PFSK-1 (cell line): ENCODE data around the gene PRSS56.

Experiments used
- FOXP2 ChIP-seq: optimal IDR thresholded peaks from 2 replicates; pipeline ENCODE3; 2011; ENCODE audit warnings: borderline replicate concordance, control low read depth, inconsistent platforms; ENCODE audit not compliant: insufficient read depth; ENCODE audit errors: extremely low read length, extremely low read depth
- POLR2AphosphoS5 ChIP-seq: IDR thresholded peaks from 2 replicates; pipeline ENCODE4 v1.6.1; 2012; ENCODE audit warnings: low read depth, mild to moderate bottlenecking, control low read depth, low read length, moderate library complexity
- SIN3A ChIP-seq: IDR thresholded peaks from 2 replicates; pipeline ENCODE4 v1.6.1; 2012; ENCODE audit warnings: mild to moderate bottlenecking, low read length, moderate library complexity, borderline replicate concordance; ENCODE audit not compliant: insufficient read depth
- TAF1 ChIP-seq: IDR thresholded peaks from 2 replicates; pipeline ENCODE4 v1.6.1; 2012; ENCODE audit warnings: low read length, control low read depth, borderline replicate concordance; ENCODE audit not compliant: insufficient read depth
- TF ChIP-seq, protein P1 (sequence below), 2 experiments: IDR thresholded peaks; 2 replicates each; pipeline versions ENCODE4 v1.6.1 to v1.8.0; 2011 to 2012; ENCODE audit warnings: low read depth in 2 of 2, low read length in 2 of 2, control low read depth in 1 of 2, inconsistent platforms in 1 of 2, mild to moderate bottlenecking in 1 of 2, moderate library complexity in 1 of 2; ENCODE audit not compliant: insufficient read depth in 1 of 2

PRSS56 gene

DNA sequence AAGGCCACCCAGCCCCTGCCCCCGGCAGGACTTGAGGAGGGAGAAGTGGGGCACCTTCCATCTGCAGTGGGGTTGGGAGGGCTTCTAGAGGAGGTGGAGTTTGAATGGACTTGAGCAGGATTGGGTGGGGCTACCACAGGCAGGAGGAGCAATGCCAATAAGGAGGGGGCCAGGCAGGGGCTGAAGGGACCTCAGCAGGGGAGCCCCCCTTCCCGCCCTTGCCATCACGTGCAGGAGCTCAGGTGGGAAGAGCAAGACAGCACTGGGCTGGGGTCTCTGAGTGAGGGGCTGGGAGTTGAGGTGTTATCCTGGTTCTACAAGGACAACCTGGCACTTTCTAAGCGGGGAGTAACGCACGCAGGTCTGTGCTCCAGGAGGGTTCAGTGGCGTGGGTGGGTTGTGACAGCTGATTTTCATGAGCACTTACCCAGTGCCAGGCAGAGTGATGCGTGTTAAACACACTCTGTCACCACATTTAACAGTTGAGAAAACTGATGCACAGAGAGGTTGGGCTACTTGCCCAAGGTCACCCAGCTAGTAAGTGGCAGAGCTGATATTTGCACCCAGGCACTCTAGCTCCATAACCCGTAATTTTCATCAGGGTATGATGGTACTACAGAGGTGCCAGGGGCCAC lies 10.6 kb downstream of the PRSS56 start:
- TF ChIP-seq SIN3A (no peak), POLR2AphosphoS5 (no peak), TAF1 (no peak), FOXP2 (no peak)
- TF ChIP-seq, protein P1, sequence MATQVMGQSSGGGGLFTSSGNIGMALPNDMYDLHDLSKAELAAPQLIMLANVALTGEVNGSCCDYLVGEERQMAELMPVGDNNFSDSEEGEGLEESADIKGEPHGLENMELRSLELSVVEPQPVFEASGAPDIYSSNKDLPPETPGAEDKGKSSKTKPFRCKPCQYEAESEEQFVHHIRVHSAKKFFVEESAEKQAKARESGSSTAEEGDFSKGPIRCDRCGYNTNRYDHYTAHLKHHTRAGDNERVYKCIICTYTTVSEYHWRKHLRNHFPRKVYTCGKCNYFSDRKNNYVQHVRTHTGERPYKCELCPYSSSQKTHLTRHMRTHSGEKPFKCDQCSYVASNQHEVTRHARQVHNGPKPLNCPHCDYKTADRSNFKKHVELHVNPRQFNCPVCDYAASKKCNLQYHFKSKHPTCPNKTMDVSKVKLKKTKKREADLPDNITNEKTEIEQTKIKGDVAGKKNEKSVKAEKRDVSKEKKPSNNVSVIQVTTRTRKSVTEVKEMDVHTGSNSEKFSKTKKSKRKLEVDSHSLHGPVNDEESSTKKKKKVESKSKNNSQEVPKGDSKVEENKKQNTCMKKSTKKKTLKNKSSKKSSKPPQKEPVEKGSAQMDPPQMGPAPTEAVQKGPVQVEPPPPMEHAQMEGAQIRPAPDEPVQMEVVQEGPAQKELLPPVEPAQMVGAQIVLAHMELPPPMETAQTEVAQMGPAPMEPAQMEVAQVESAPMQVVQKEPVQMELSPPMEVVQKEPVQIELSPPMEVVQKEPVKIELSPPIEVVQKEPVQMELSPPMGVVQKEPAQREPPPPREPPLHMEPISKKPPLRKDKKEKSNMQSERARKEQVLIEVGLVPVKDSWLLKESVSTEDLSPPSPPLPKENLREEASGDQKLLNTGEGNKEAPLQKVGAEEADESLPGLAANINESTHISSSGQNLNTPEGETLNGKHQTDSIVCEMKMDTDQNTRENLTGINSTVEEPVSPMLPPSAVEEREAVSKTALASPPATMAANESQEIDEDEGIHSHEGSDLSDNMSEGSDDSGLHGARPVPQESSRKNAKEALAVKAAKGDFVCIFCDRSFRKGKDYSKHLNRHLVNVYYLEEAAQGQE (IDR thresholded peaks at IDR 0.05; ENCODE audit: insufficient read depth in 1 of 2, low read depth in 2 of 2, low read length in 2 of 2) = no peak

DNA sequence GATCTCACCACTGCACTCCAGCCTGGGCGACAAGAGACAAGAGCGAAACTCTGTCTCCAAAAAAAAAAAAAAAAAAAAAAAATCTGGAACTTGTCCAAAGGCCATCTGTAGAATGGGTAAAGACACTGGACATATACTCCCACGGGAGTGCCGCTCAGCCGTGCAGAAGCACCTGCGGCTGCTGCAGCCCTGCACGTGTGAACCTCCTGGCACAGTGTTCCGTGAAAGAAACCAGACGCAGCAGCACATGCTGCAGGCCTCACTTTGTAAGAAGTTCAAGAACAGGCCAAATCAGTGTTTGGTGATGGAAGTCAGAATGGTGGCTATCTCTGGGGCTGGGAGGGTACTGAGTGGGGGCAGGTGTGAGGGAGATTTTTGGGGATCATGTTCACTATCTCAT lies 12.2 kb downstream of the PRSS56 start:
- TF ChIP-seq FOXP2 = no peak
- TF ChIP-seq SIN3A = no peak
- TF ChIP-seq, protein P1 (IDR thresholded peaks at IDR 0.05; ENCODE audit: insufficient read depth in 1 of 2, low read depth in 2 of 2, low read length in 2 of 2) = no peak
- TF ChIP-seq TAF1 = no peak
- no peak for TF ChIP-seq POLR2AphosphoS5

DNA sequence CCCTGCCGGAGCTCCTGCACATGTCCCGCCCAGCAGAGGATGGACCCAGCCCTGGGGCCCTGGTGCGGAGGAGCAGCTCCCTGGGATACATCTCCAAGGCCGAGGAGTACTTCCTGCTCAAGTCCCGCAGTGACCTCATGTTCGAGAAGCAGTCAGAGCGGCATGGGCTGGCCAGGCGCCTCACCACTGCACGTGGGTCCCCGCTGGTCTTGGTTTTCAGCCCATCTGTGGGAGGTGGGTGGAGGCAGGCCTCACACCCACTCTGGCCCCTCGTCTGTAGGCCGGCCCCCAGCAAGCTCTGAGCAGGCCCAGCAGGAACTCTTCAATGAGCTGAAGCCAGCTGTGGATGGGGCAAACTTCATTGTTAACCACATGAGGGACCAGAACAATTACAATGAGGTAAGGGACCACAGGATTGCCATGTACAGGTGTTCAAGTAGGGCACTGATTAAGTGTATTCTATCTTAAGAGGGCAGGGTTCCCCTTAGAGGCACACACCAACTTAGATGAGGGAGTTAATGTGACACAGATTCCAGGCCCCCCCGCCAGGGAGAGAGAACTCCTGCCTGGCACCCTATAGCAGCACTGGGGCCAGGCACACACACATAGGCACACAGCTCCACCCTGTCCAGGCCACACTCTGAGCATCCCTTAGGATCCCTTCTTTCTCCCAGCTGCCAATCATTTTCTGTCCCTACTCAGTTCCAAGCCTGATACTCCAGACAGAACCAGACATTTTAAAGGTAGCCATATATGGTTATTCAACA lies 13.9 kb downstream of the PRSS56 start:
- TF ChIP-seq TAF1 (no peak), SIN3A (no peak), FOXP2 (no peak), POLR2AphosphoS5 (no peak)
- TF ChIP-seq, protein P1 (IDR thresholded peaks at IDR 0.05; ENCODE audit: insufficient read depth in 1 of 2, low read depth in 2 of 2, low read length in 2 of 2) = no peak

DNA sequence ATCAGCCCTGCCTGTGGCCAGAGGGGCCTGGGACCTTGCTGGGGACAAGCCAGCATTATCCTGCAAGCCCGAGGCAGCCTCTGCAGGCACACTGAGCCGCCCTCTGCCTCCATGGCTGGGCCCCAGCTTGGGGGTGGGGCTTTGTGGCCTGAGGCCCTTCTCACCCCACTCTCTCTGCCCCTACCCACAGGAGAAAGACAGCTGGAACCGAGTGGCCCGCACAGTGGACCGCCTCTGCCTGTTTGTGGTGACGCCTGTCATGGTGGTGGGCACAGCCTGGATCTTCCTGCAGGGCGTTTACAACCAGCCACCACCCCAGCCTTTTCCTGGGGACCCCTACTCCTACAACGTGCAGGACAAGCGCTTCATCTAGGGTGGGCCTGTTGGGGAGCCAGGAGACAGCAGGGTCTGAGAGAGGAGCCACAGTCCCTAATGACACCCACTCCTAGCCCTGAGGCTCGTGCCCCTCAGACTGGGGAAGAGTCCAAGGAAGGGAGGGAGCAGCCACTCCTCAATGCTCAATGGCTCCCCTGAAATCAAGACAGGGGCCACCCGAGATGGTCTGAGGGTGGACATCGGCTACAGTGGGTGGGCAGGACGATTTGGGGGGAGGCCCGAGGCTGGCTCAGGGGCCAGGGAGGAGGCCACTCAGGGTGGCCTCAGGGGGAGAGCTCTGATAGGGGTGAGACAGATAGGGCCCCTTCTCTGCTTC lies 14.9 kb downstream of the PRSS56 start:
- TF ChIP-seq SIN3A (no peak), POLR2AphosphoS5 (no peak), TAF1 (no peak), FOXP2 (no peak)
- TF ChIP-seq, protein P1 (IDR thresholded peaks at IDR 0.05; ENCODE audit: insufficient read depth in 1 of 2, low read depth in 2 of 2, low read length in 2 of 2) = no peak
